GM19238 (cell line): ENCODE results near the gene LHX3.
"Not testable (repeated sequence)": the region's sequence is repeated elsewhere in the genome, so short reads cannot be mapped to it uniquely, and the experiment has no call there.

ENCODE experiments used
- DNase-seq: peaks from one replicate; pipeline ENCODE4 v3.0.0; 2011; ENCODE audit warnings: low spot score; ENCODE audit not compliant: insufficient read length

Gene LHX3

DNA sequence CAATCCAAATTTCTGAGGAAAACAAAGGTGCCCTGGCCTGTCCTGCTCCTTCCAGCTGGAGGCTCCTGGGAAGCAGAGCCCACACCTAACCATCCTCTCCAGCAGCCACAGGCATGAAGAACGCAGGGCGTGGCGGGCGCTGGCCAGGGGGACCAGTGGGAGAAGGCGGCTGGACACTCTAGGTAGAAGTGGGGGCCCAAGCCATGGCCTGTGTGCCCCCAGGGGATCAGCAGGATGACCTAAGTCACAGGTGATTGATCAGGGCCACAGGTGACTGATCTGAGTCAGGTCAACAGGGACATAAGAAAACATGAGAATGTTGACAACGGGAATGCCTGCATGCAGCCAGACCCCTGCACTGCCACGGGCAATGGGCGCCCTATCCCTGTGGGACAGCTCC lies 37.3 kb upstream of the LHX3 start:
- no peak for DNase-seq

DNA sequence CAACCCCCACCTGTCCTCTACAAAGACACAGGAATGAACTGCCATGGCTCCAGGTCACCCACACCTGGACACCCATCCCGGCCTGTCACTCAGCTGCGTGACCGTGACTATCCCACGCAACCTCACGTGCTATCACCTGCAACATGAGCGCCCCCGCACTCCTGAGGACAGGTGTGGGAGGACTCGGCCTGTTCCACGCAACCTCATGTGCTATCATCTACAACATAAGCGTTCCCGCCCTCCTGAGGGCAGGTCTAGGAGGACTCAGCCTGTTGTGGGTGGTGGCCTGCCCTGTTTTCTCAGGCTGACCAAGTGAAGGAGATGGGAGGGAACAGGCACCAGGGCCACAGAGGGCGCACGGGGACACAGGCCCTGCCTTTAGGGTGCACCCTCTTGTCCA lies 36.6 kb upstream of the LHX3 start:
- no peak for DNase-seq

DNA sequence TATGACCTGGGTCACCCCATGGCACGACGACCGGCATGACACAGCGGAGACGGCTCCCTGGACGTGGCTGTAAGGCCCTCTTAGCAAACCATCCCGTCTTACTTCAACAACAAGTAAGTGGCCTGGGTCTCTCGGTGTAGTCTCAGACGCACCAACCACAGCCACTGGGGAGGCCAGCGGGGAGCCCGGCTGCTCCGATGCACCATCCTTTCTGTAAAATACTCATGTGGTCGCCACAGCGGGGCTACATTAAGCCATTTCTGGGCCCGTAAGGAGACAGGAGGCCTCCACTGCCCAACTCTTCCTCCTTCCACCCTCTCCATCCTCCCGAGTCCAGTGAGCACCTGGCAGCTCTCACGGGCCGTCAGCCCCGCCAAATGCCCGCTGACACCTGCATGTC lies 36.0 kb upstream of the LHX3 start:
- DNase-seq = no peak

DNA sequence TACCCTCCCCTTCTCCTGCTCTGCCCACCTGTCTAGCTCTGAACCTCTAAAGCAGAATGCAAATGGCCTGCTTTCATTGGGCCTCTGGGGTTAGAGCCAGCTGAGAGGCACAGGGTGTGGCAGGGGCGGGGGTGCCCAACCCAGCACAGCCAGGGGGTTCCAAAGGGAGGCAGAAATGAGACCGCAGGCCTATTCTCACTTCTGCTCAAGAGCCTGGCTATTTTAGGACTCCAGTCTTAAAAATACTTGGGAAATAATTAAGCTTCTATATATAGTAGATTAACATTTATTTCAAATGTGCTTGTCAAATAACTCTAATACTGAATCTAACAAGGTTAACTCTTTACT lies 35.0 kb upstream of the LHX3 start:
- DNase-seq = peak; percentile 45

DNA sequence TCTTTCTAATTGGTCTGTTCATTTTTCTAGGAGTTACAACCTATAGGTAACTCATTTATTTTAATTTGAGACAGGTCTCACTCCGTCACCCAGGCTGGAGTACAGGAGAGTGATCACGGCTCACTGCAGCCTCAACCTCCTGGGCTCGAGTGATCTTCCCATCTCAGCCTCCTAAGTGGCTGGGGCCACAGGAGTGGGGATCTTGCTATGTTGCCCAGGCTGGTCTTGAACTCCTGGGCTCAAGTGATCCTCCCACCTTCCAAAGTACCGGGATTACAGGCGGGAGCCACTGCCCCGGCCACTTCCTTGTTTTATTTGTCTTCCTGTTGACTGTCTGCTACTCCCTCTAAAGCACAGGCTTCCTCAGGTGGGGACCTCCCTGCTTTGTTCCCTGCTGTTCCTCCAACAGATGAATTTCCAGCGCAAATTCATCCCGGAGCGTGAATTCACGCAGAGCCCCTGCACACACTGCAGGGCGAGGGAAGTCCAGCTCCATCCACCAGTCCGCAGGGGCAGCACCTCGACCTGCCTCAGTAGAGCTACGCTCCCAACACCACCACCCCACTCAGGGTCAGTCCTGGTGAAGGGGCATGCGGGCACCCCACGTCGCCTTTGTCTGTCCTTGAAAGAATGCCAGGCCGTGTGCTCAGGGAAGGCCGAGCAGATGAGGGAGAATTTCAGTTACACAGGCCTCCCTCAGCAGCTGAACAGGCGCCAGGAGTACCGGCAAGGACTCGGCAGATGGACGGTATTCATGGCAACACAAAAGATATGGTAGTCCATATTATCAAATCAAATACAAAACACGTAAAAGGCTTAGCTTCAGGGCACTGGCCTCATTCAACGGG lies 34.4 kb upstream of the LHX3 start:
- DNase-seq = no peak

DNA sequence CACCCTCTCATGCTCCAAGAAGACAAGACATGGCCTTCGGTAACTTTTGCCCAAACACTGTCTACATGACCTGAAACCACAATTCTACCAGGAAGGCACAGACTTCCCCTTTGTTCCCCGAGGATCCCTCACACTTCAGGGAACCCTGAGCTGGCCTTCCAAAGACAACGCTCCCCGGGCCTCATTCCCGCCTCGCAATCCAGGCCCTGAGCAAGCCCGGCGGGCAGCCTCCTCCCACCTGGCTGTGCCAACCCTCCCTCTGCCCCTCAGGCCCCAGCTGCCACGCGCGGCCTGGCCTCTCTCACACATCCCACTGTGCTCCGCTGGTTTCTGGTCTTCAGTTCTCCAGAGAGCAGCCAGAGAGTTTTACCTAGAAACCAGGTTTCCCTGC lies 33.4 kb upstream of the LHX3 start:
- no peak for DNase-seq

DNA sequence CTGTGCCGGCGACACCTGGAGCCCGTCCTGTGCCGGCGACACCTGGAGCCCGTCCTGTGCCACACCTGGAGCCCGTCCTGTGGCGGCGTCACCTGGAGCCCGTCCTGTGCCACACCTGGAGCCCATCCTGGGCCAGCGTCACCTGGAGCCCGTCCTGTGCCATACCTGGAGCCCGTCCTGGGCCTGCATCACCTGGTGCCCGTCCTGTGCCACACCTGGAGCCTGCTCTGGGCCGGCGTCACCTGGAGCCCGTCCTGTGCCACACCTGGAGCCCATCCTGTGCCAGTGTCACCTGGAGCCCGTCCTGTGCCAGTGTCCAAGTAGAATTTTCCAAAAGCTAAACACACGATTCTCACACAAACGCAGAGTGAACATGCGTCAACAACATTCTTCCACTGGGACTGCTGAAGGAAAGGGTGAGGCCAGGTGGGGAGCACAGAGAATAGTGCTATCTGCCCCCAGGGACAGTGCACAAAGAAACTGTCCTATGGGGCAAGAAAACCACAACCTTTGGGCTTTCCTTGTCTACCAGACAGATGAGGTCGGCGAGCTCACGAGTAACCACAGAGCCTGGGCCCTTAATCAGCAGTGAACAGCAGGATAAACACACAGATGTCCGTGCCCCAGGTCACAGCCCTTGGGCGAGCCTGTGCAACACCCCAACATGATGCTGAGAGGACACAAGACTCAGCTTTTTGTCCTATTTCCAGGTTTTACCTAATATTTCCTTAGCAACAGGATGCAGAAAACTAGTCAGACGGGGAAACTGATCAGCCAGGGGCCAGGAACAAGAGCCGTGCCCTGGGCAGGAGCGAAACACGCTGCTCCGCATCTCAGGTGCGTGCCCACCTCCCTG lies 32.8 kb upstream of the LHX3 start:
- no peak for DNase-seq

DNA sequence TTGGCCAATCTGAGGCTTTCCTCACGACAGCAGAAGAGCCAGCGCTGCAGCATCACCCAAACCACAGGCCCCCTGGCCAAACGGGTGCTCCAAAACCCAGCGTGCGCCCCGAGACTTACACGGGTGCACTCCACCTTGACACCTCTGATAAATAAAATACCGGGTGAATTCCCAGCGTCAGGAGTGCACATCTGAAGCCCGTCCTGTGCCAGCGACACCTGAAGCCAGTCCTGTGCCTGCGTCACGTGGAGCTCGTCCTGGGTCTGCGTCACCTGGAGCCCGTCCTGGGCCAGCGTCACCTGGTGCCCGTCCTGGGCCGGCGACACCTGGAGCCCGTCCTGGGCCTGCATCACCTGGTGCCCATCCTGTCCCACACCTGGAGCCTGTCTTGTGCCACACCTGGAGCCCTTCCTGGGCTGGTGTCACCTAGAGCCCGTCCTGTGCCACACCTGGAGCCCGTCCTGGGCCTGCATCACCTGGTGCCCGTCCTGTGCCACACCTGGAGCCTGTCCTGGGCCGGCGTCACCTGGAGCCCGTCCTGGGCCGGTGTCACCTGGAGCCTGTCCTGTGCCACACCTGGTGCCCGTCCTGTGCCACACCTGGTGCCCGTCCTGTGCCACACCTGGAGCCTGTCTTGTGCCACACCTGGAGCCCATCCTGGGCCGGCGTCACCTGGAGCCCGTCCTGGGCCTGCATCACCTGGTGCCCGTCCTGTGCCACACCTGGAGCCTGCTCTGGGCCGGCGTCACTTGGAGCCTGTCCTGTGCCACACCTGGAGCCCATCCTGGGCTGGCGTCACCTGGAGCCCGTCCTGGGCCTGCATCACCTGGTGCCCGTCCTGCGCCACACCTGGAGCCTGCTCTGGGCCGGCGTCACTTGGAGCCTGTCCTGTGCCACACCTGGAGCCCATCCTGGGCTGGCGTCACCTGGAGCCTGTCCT lies 31.8 kb upstream of the LHX3 start:
- DNase-seq = not testable (repeated sequence)

DNA sequence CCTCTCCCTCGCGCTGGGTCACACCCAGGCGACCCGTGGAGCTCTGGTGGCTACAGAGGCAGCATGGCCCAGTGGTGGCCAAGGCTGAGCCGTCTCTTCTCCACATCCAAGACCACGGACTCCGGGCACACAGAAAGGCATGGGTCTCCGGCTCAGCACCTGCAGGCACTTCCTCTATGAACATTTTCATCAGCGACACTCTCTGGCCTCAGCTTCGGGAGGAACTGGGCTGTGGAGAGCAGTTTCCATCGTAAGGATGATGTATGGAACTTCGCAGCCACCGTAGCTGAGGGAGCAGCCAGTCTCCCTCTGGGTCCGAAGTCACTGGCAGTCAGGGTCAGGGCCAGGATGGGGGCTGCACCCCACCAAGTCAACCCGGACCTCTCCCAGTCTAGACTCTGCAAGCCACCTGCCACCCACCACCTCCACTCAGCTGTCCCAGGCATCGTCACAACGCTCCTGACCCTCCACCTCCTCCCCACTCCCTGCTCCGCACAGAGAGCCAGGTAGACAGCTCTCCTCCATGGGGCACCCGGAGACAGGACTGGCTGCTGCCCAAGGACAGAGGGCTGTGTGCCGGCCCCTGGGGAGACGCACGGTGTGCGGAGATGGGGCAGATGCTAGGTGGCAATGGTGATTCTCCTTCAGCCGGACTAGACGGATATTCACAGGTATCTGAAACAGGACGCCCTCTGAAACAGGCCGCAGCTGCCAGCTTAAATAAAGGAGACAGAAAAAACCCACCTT lies 31.0 kb upstream of the LHX3 start:
- no peak for DNase-seq

DNA sequence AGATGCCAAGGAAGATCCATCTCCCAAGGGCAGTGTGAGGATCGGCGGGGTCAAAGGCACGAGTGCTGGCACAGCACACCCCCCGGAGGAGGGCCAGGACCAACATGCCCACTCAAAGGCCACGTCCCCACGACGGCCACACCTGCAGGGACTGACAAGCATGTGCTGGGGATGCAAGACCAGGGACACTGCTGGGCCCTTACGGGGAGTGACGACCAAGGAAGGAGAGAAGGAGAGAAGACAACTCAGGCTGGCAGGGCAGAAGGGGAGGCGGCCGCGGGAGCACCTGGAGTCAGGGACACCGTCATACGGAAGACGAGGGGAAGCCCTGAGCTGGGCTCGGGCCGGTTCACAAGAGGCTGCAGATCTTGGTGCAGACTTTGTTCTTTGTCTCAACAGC lies 30.2 kb upstream of the LHX3 start:
- no peak for DNase-seq

DNA sequence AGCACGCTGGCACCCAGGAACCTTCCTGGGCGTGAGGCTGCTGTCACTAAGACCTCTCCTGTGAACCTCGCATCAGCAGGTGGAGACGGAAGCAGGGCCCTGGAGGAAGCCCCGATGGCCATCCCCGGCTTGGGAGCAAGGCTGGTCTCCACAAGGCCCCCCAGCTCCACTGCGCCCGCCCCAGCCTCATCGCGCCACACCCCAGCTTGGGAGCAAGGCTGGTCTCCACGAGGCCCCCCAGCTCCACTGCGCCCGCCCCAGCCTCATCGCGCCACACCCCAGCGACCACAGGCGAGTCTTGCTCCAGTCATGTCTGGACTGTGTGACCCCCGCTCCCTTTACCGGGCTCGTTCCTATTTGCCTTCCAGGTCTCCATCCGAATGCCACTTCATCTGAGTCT lies 29.7 kb upstream of the LHX3 start:
- DNase-seq = no peak

DNA sequence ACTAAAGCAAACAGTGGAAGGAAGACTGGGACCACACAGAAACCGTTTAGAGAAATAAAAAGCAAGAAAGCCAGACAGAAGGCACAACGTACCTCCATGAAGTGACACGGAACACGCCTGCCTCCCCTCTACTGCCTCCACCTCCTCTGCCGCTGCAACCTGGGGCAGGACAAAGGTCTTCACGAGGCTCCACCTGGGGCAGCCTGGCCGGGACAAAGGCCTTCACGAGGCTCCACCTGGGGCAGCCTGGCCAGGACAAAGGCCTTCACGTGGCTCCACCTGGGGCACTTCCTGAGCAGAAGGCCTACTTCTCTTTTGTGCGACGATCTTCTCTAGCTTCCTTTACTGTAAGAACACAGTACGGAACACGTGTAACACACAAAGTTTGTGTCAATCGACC lies 28.9 kb upstream of the LHX3 start:
- DNase-seq = no peak

DNA sequence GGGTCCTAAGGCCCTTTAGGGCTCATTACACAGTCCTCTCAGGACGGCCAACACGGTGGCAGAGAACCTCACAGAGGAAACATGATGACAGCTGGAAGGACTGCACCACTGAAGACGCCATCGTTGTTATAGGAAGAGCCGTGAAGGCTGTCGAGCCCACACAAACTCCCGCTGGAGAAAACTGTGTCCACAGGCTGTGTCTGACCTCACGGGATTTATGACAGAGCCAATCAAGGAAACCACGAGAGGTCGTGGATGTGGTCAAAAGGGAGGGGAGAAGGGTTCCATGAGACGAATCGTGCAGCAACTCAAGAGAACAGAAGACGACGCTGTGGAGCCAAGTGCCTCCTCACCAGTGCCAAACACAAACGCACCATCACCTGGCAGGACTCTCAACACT lies 28.5 kb upstream of the LHX3 start:
- DNase-seq = no peak

DNA sequence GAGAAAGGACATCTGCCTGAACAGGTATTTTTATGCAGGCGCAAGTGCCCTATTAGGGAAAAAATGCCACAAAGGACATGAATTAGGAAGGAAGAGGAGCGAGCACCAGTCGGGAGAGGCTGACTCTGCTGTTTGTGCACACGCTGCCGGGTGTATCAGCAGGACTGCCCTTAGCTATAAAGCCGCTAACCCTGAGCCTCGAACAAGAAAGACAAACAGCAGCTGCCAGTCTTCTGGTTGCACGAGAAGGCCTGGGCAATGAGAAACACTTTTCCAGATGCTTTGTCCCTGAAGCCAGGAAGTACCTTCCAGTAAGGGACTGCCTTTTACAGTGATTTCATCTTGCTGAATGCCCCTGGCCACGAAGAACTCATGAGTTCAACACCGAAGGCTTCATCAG lies 28.0 kb upstream of the LHX3 start:
- DNase-seq = no peak

DNA sequence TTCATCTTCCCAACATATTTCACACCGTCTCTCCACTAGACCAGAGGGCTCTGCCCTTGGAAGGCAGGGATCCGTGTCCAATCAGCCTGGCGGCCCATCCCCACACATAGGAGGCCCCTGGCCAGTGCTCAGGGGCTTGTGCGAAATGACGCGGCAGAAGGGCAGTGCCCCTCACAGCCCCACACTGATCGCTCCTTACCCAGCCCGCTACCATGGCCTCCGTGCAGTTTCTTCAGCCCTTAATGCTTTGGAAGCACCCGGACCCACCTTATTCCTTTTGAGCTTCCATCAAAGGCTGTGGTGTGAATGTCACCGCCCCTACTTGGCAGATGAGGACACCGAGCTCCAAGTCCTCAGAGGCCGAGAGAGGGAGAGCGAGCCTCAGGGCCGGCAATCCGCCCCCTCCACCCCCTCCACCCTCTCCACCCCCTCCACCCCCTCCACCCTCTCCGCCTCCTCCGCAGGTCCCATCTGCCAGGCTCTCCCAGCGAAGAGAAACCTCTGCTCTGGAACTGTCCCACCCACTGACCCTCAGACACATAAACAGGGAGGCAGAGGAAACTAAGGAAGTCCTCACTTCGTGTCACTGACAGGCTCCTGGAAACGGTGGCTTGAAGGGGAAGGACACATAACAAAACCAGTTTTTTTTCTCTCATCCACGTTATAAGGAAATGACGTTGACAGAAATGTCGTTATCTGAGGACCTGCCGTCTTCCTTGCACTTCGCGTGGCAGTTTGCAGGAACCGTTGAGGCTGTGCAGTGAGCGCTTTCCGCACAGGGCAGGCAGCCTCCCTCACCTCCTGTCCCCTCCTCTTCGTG lies 26.8 kb upstream of the LHX3 start:
- no peak for DNase-seq

DNA sequence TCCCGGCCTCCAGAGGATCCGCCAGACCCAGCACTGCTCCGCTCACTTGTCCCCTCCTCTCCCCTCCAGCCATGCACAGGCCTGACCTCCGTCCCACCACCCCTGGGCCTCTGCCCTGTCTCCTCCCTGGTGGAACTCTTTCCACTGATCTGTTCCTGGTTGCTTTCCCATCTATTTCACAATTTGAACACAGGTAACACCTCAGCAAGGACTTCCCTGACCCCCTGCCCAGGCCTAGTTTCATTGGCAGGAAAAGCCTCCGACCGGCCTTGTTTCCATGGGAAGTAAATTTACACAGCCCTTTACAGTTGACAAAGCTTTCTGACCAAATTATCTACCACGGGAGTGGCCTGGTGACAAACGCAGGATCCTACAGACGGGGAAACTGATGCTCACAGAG lies 25.8 kb upstream of the LHX3 start:
- DNase-seq = no peak

DNA sequence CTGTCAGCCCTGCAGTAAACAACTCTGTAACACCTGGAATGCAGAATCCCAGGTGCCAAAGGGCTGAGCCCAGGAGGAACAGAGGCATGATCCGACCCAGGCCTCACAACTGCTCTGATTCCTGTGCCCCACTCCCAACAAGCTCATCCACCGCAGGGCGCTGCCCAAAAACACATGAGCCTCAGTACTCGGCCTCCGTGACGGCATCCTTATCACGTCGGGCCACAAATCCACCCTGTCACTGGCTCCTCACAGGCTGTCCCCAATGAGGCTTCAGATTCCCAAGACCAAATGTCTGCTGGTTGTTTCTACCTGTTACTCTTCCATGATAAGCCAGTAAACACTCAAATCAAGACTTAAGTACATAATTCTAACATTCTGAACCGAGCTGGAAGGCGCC lies 25.4 kb upstream of the LHX3 start:
- no peak for DNase-seq

DNA sequence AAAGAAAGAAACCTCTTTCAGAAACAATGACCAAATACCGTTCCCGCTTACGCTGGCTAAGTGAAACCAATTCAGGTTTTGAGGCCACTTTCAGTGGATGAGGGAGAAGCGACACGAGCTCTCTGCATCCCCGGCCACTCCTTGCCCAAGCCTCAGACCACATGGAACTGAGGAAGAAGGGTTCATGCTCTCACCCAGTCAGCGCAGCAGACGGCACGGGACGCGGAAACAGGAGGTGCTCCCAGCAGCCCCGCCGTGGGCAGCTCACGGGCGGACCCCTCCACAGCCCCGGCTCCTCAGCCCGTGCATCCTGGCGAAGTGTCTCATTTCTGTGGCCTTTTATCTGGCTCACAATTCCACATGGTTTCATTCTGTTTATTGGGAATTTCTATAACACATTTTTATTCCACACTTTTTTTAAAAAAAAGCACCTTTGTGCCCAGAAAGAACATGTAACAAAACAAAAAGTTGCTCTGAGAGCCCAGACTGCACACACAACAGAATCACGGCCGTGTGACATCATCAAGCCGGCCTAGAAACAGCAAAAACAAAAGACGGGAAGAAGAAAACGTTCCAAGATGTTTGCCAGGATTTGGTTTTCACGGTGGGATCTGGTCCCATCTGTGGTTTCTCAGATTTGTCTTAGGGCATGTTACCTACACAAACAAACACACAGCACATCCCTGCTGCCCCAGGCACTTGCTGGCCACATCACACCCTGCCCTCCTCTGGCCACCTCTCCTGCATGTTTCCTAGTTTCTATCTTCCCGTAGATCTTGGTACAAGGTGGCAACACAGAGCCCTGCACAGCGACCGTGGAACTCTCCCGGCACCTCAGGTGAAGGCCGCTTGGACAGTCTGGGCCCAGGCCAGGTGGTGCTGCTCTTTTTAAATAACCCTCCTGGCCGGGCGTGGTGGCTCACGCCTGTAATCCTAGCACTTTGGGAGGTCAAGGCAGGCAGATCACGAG lies 24.5 kb upstream of the LHX3 start:
- no peak for DNase-seq
